Mesothelial cell of epicardium (in vitro differentiated cells): Measurements from ENCODE around the gene USP3. TPM values are rescaled to one million over a fixed set of nuclear protein-coding genes. Genes with fewer than 3 reads are reported as not detected.
"Not testable (repeated sequence)": the region's sequence is repeated elsewhere in the genome, so short reads cannot be mapped to it uniquely, and the experiment has no call there.

Source experiments
- DNase-seq, 2 experiments: peaks; one replicate each; pipeline ENCODE4 v3.0.0; 2021; ENCODE audit warnings: low spot score in 2 of 2; ENCODE audit not compliant: unreplicated experiment in 2 of 2
- H3K27ac Mint-ChIP-seq: 2 replicates; pipeline ENCODE4 v1.8.0; 2021; ENCODE audit warnings: mixed read lengths
- H3K27me3 Mint-ChIP-seq: 2 replicates; pipeline ENCODE4 v1.8.0; 2021; ENCODE audit warnings: low read depth, mixed read lengths
- H3K36me3 Mint-ChIP-seq: 2 replicates; pipeline ENCODE4 v1.8.0; 2021; ENCODE audit warnings: mixed read lengths
- H3K4me1 Mint-ChIP-seq: 2 replicates; pipeline ENCODE4 v1.8.0; 2021; ENCODE audit warnings: mixed read lengths
- H3K4me3 Mint-ChIP-seq: 2 replicates; pipeline ENCODE4 v1.8.0; 2021; ENCODE audit warnings: mild to moderate bottlenecking, moderate library complexity, mixed read lengths
- H3K9me3 Mint-ChIP-seq: 2 replicates; pipeline ENCODE4 v1.8.0; 2021; ENCODE audit warnings: mixed read lengths
- CTCF ChIP-seq: fragments of 200-600 bp; sonication (generic); IDR thresholded peaks from one replicate; pipeline ENCODE4 v1.5.0; 2021; ENCODE audit warnings: antibody characterized with exemption; ENCODE audit not compliant: unreplicated experiment
- total RNA-seq: library from RNA; stranded (reverse); gene quantifications from 3 replicates; pipeline ENCODE4 v1.2.1, GENCODE V29; 2021

Gene USP3
- total RNA-seq, 1 donor from 2014 or later = 72.7 TPM

- peaks cover 8% of the 10 kb centered on the region for H3K4me1 Mint-ChIP-seq
- H3K4me3 Mint-ChIP-seq = no peak overlapping the region
- TF ChIP-seq CTCF = no peak
- H3K27ac Mint-ChIP-seq = no peak overlapping the region
- H3K27me3 Mint-ChIP-seq = no peaks in the 10 kb centered on the region
- no peaks in the 10 kb centered on the region for H3K9me3 Mint-ChIP-seq
- no peaks in the 10 kb centered on the region for H3K36me3 Mint-ChIP-seq
- no peak for DNase-seq
These were observed 23.8 kb downstream of the USP3 start for GRCh38 chr15:63528138-63528659.

GRCh38 chr15:63530235-63530634 is 25.8 kb downstream of the USP3 start:
- Mint-ChIP-seq H3K27me3 (no peaks in the 10 kb centered on the region), H3K9me3 (no peaks in the 10 kb centered on the region), H3K4me3 (no peak overlapping the region), H3K36me3 (no peaks in the 10 kb centered on the region), H3K27ac (no peak overlapping the region), H3K4me1 (peaks cover 3% of the 10 kb centered on the region)
- TF ChIP-seq CTCF = no peak
- DNase-seq = no peak

- H3K4me3 Mint-ChIP-seq = no peak overlapping the region
- no peaks in the 10 kb centered on the region for H3K9me3 Mint-ChIP-seq
- no peaks in the 10 kb centered on the region for H3K27me3 Mint-ChIP-seq
- H3K36me3 Mint-ChIP-seq = no peaks in the 10 kb centered on the region
- no peak overlapping the region for H3K27ac Mint-ChIP-seq
- DNase-seq = no peak
- H3K4me1 Mint-ChIP-seq = peaks cover 3% of the 10 kb centered on the region
- no peak for TF ChIP-seq CTCF
These were observed 26.4 kb downstream of the USP3 start for GRCh38 chr15:63530752-63531299.

- H3K4me1 Mint-ChIP-seq = peaks cover 3% of the 10 kb centered on the region
- TF ChIP-seq CTCF = no peak
- H3K27me3 Mint-ChIP-seq = no peaks in the 10 kb centered on the region
- no peaks in the 10 kb centered on the region for H3K36me3 Mint-ChIP-seq
- no peak overlapping the region for H3K27ac Mint-ChIP-seq
- no peak for DNase-seq
- H3K9me3 Mint-ChIP-seq = no peaks in the 10 kb centered on the region
- H3K4me3 Mint-ChIP-seq = no peak overlapping the region
These were observed 27.2 kb downstream of the USP3 start for GRCh38 chr15:63531586-63531985.

- no peak for TF ChIP-seq CTCF
- no peak for DNase-seq
- Mint-ChIP-seq H3K36me3 (no peaks in the 10 kb centered on the region), H3K27ac (no peak overlapping the region), H3K4me1 (peaks cover 3% of the 10 kb centered on the region), H3K9me3 (no peaks in the 10 kb centered on the region), H3K27me3 (no peaks in the 10 kb centered on the region), H3K4me3 (no peak overlapping the region)
These were observed 27.9 kb downstream of the USP3 start for GRCh38 chr15:63532307-63532744.

- DNase-seq, H3K27ac Mint-ChIP-seq, H3K4me1 Mint-ChIP-seq, H3K4me3 Mint-ChIP-seq, H3K27me3 Mint-ChIP-seq, H3K9me3 Mint-ChIP-seq: not testable (repeated sequence)
- peaks cover 10% of the 10 kb centered on the region for H3K36me3 Mint-ChIP-seq
These were observed 30.5 kb downstream of the USP3 start for GRCh38 chr15:63534888-63535287.
